A549 (cell line): ENCODE results near the gene CLCN3. TPM values are rescaled to one million over a fixed set of nuclear protein-coding genes. Genes with fewer than 3 reads are reported as not detected.

Experiments used
- ATAC-seq, 2 experiments: fragments of 200-7000 bp in 1 of 2; fragments of >200 bp in 1 of 2; cut with Nextera tagmentation in 1 of 2; cut with Tn5 transposase in 1 of 2; 3 replicates each; pipeline versions ENCODE4 v1.8.0 to v1.9.1; 2018 to 2020; ENCODE audit warnings: mild to moderate bottlenecking in 1 of 2, moderate library complexity in 1 of 2
- CTCF ChIA-PET: fragments of 300-600 bp; sonication (Branson Sonifier 250); formaldehyde crosslinking; extraction: SDS; loops from one replicate; lab custom pipeline; 2021; ENCODE audit warnings: antibody characterized with exemption, inconsistent platforms; lab: Yijun Ruan, JAX
- POLR2A ChIA-PET: fragments of 350-600 bp; formaldehyde crosslinking; extraction: SDS; loops from one replicate; lab custom pipeline; 2021; ENCODE audit warnings: antibody characterized with exemption, inconsistent platforms; lab: Yijun Ruan, JAX
- DNase-seq, 2 experiments: peaks; one replicate each; pipeline versions ENCODE4 v3.0.0 to v3.0.0-alpha.2; 2011 to 2016; ENCODE audit warnings: low read depth in 1 of 2, low spot score in 1 of 2
- FAIRE-seq: peaks from 2 replicates; lab custom pipeline; 2011; peaks lifted over from hg19 to GRCh38; lab: Jason Lieb, UNC
- H3K27ac ChIP-seq, 2 experiments: fragments of >200 bp; sonication (Bioruptor Twin); formaldehyde crosslinking; 3 replicates each; pipeline ENCODE4 v1.5.1; 2016 to 2017
- H3K4me1 ChIP-seq: fragments of >200 bp; sonication (Bioruptor Twin); formaldehyde crosslinking; 3 replicates; pipeline ENCODE4 v1.6.1; 2016
- H3K4me2 ChIP-seq: fragments of >200 bp; sonication (Bioruptor Twin); formaldehyde crosslinking; 3 replicates; pipeline ENCODE4 v1.6.1; 2016
- H3K4me3 ChIP-seq: fragments of >200 bp; sonication (Bioruptor Twin); formaldehyde crosslinking; 3 replicates; pipeline ENCODE4 v1.5.1; 2016
- H3K9me3 ChIP-seq: fragments of >200 bp; sonication (Bioruptor Twin); formaldehyde crosslinking; 3 replicates; pipeline ENCODE4 v1.6.1; 2016
- BHLHE40 ChIP-seq: IDR thresholded peaks from 2 replicates; pipeline ENCODE4 v1.6.1; 2012; ENCODE audit warnings: low read depth, low read length, inconsistent platforms
- CBX8 ChIP-seq: fragments of 200-600 bp; sonication (generic); IDR thresholded peaks from 2 replicates; pipeline ENCODE4 v1.6.1; 2016
- CEBPB ChIP-seq, 2 experiments: fragments of >200 bp in 1 of 2; sonication (Bioruptor Twin) in 1 of 2; formaldehyde crosslinking in 1 of 2; IDR thresholded peaks; 2 replicates each; pipeline ENCODE4 v1.6.1; 2012 to 2016
- CHD2 ChIP-seq: fragments of 150-350 bp; IDR thresholded peaks from 2 replicates; pipeline ENCODE4 v1.6.1; 2014; ENCODE audit warnings: low read length; ENCODE audit not compliant: partially characterized antibody
- EHMT2 ChIP-seq: fragments of 200-600 bp; sonication (generic); IDR thresholded peaks from 2 replicates; pipeline ENCODE4 v1.6.1; 2016; ENCODE audit warnings: antibody characterized with exemption, low read depth, mild to moderate bottlenecking, moderate library complexity
- ESRRA ChIP-seq: fragments of 150-350 bp; IDR thresholded peaks from 2 replicates; pipeline ENCODE4 v1.6.1; 2014; ENCODE audit warnings: mild to moderate bottlenecking, low read length, borderline replicate concordance
- GATA3 ChIP-seq: IDR thresholded peaks from 2 replicates; pipeline ENCODE4 v1.6.1; 2012; ENCODE audit warnings: borderline replicate concordance
- HDAC2 ChIP-seq: fragments of 200-600 bp; sonication (generic); IDR thresholded peaks from 2 replicates; pipeline ENCODE4 v1.6.1; 2016
- JUNB ChIP-seq: fragments of >200 bp; sonication (Bioruptor Twin); formaldehyde crosslinking; IDR thresholded peaks from 2 replicates; pipeline ENCODE4 v1.6.1; 2016
- MAFK ChIP-seq: fragments of 450-650 bp; IDR thresholded peaks from 2 replicates; pipeline ENCODE4 v1.6.1; 2014; ENCODE audit not compliant: partially characterized antibody
- MAX ChIP-seq: IDR thresholded peaks from 2 replicates; pipeline ENCODE4 v1.6.1; 2012
- MAZ ChIP-seq: fragments of 150-350 bp; IDR thresholded peaks from 2 replicates; pipeline ENCODE4 v1.6.1; 2014; ENCODE audit warnings: antibody characterized with exemption, low read depth, low read length, borderline replicate concordance
- MYC ChIP-seq: IDR thresholded peaks from 2 replicates; pipeline ENCODE4 v1.6.1; 2012; ENCODE audit warnings: mild to moderate bottlenecking, inconsistent platforms, low read length, improper control_type of control experiment, borderline replicate concordance
- NPAS2 ChIP-seq: fragments of 250-450 bp; sonication (Bioruptor Pico); IDR thresholded peaks from 2 replicates; pipeline ENCODE4 v1.8.0; 2022; ENCODE audit warnings: mild to moderate bottlenecking, moderate library complexity, borderline replicate concordance
- NR3C1 ChIP-seq: fragments of >200 bp; sonication (Bioruptor Twin); formaldehyde crosslinking; IDR thresholded peaks from 3 replicates; pipeline ENCODE4 v1.6.1; 2017
- RNF2 ChIP-seq: fragments of 200-600 bp; sonication (generic); IDR thresholded peaks from 2 replicates; pipeline ENCODE4 v1.6.1; 2016; ENCODE audit warnings: low read depth, mild to moderate bottlenecking, antibody characterized with exemption, moderate library complexity, borderline replicate concordance
- TFCP2L1 ChIP-seq: fragments of 250-450 bp; sonication (Bioruptor Pico); IDR thresholded peaks from 2 replicates; pipeline ENCODE4 v1.5.0; 2021; ENCODE audit warnings: mild to moderate bottlenecking
- ZNF302 ChIP-seq: fragments of 250-450 bp; sonication (Bioruptor Pico); IDR thresholded peaks from 2 replicates; pipeline ENCODE4 v1.9.0; 2021; ENCODE audit warnings: inconsistent platforms, mild to moderate bottlenecking, moderate library complexity
- ZSCAN20 ChIP-seq: fragments of 250-450 bp; sonication (Bioruptor Pico); IDR thresholded peaks from 2 replicates; pipeline ENCODE4 v1.8.0; 2022; ENCODE audit warnings: mild to moderate bottlenecking, moderate library complexity
- WGBS: methylation state at CpG from one replicate; pipeline ENCODE4 v1.1.6; 2017; ENCODE audit errors: missing lambda C conversion rate; 5-methylcytosine and 5-hydroxymethylcytosine counted together
- polyA plus RNA-seq, 4 experiments: library from polyadenylated mRNA; depleted of rRNA in 3 of 4; stranded (reverse); fragments of >200 nt; fragmentation: RNase III in 1 of 4; extraction: RNeasy Plus Mini Kit Qiagen cat#74134 plus additional on column Dnase treatment in 1 of 4; gene quantifications; 2 replicates in 3 of 4; 3 replicates in 1 of 4; pipeline ENCODE4 v1.2.3, GENCODE V29; 2011 to 2017

CLCN3 gene
- polyA plus RNA-seq, 2 of the 4 experiments (the other 2 are of a cell fraction): 18.8 to 53.6 TPM

- Histone ChIP-seq H3K9me3 (no peaks in the 10 kb centered on the region), H3K4me1 (no peaks in the 10 kb centered on the region), H3K4me2 (no peak overlapping the region), H3K4me3 (no peak overlapping the region), H3K27ac (no peak overlapping the region)
- POLR2A ChIA-PET: no interaction called here
- no peak for FAIRE-seq
- ATAC-seq: no peak
- DNase-seq: no peak
- TF ChIP-seq CEBPB (IDR thresholded peaks at IDR 0.05) (peak; percentile 75 to 83; a peak in 3 of 4 replicates), ESRRA (no peak), MAX (no peak)
- 89% methylated on average over 2 of the region's 2 CpGs for WGBS
- CTCF ChIA-PET: no interaction called here
These were observed 121.2 kb downstream of the CLCN3 start for GRCh38 chr4:169741569-169741968.

GRCh38 chr4:169744601-169745000, 124.2 kb downstream of the CLCN3 start:
- FAIRE-seq (no peak), DNase-seq (no peak), ATAC-seq (no peak)
- Histone ChIP-seq H3K4me3 (no peak overlapping the region), H3K27ac (no peak overlapping the region), H3K4me1 (no peaks in the 10 kb centered on the region), H3K4me2 (no peak overlapping the region), H3K9me3 (no peaks in the 10 kb centered on the region)
- TF ChIP-seq BHLHE40 (no peak), NR3C1 (no peak), MAFK (no peak), NPAS2 (CRISPR knock-in tag) (no peak), MAX (no peak)
- POLR2A ChIA-PET: no interaction called here
- WGBS: 93% methylated on average over 1 of the region's 1 CpG
- CTCF ChIA-PET: no interaction called here

GRCh38 chr4:169745291-169745690, 124.9 kb downstream of the CLCN3 start:
- no peak overlapping the region for H3K4me3 ChIP-seq
- no CpG with 5 or more reads among the region's 1 CpG for WGBS
- ATAC-seq: no peak; a peak in 1 of 6 replicates
- TF ChIP-seq HDAC2: no peak
- TF ChIP-seq ZNF302: no peak
- no peak for TF ChIP-seq RNF2
- no peak for TF ChIP-seq GATA3
- TF ChIP-seq, all 56 proteins: peak for 0
- FAIRE-seq (no peak), DNase-seq (no peak)
- Histone ChIP-seq H3K4me2 (no peak overlapping the region), H3K4me1 (no peaks in the 10 kb centered on the region), H3K9me3 (no peaks in the 10 kb centered on the region), H3K27ac (no peak overlapping the region)
- ChIA-PET POLR2A (no interaction called here), CTCF (no interaction called here)

- POLR2A ChIA-PET: no interaction called here
- no peak for DNase-seq
- peak overlapping the region; percentile 69 to 87 for H3K27ac ChIP-seq
- peaks cover 6% of the 10 kb centered on the region; the same call in 1 of the 3 replicates for H3K4me1 ChIP-seq
- TF ChIP-seq ZSCAN20 (CRISPR knock-in tag) (no peak), BHLHE40 (no peak), JUNB (no peak), EHMT2 (no peak), CBX8 (no peak), TFCP2L1 (no peak), MYC (no peak), ESRRA (no peak), CHD2 (no peak), MAZ (no peak)
- TF ChIP-seq, all 56 proteins: peak for 0
- FAIRE-seq (no peak), ATAC-seq (peak; percentile 16 to 45; a peak in 4 of 6 replicates)
- CTCF ChIA-PET: interaction anchor here (0.6 to 0.9 kb wide), 2 partner anchors 53 to 497 kb away, joined by 3 read pairs; no protein-coding TSS in a partner anchor
- 7% methylated on average over 13 of the region's 13 CpGs for WGBS
- Histone ChIP-seq H3K4me2 (peak overlapping the region; percentile 92), H3K4me3 (peak overlapping the region; percentile 64), H3K9me3 (no peaks in the 10 kb centered on the region)
These were observed 136.7 kb downstream of the CLCN3 start for GRCh38 chr4:169756971-169757574.
